Measurements from ENCODE around the gene KANSL3. TPM values are rescaled to one million over a fixed set of nuclear protein-coding genes. Genes with fewer than 3 reads are reported as not detected.

KANSL3 gene
- total RNA-seq, 6 experiments from 2014 or later: 17.3 to 29.3 (median 21.6) TPM

DNA sequence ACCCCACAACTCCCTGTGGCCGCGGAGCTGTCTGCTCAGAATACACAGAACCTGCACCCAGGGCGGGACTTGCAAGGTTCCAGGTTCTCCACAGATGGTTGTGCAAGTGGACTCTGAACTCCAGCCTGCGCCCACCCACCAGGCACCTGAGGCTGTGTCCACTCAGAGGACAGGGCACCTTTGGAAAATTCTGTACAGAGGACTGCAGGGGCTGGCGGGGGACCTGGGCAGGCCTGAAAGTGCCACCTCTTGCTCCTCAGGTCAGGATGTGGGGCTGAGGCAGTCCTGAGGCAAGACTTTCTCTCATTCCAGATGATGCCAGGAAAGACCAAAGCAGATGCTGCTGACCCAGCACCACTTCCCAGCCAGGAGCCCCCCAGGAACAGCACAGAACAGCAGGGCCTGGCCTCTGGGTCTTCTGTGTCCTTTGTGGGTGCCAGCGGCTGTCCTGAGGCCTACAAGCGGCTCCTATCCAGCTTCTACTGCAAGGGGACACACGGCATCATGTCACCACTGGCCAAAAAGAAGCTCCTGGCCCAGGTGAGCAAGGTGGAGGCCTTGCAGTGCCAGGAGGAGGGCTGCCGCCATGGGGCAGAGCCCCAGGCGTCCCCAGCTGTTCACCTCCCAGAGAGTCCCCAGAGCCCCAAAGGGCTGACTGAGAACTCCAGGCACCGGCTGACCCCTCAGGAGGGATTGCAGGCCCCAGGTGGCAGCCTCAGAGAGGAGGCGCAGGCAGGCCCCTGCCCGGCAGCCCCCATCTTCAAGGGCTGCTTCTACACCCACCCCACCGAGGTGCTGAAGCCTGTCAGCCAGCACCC, 87.1 kb downstream of the KANSL3 start:
- intact Hi-C loops (cut with DNase I): no loop called here
- H3K27me3 ChIP-seq: no peaks in the 10 kb centered on the region
- DNase-seq: peak; percentile 60 to 82 (median 80)
- no peaks in the 10 kb centered on the region for H3K9me3 ChIP-seq
- H3K4me3 ChIP-seq: peak overlapping the region; percentile 57 to 76 (median 65)
- ATAC-seq: peak; percentile 43 to 59 (median 52)
- TF ChIP-seq, protein P1, sequence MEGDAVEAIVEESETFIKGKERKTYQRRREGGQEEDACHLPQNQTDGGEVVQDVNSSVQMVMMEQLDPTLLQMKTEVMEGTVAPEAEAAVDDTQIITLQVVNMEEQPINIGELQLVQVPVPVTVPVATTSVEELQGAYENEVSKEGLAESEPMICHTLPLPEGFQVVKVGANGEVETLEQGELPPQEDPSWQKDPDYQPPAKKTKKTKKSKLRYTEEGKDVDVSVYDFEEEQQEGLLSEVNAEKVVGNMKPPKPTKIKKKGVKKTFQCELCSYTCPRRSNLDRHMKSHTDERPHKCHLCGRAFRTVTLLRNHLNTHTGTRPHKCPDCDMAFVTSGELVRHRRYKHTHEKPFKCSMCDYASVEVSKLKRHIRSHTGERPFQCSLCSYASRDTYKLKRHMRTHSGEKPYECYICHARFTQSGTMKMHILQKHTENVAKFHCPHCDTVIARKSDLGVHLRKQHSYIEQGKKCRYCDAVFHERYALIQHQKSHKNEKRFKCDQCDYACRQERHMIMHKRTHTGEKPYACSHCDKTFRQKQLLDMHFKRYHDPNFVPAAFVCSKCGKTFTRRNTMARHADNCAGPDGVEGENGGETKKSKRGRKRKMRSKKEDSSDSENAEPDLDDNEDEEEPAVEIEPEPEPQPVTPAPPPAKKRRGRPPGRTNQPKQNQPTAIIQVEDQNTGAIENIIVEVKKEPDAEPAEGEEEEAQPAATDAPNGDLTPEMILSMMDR (IDR thresholded peaks at IDR 0.05): no peak
- no peak for TF ChIP-seq POLR2A (IDR thresholded peaks at IDR 0.05)
- H3K4me1 ChIP-seq: peaks cover 0 to 20% (median 3%) of the 10 kb centered on the region in 4 donors
- 86% methylated on average over 2 of the region's 14 CpGs for WGBS (ENCODE audit: insufficient coverage, low coverage, low lambda C conversion rate, missing lambda C conversion rate)
- H3K36me3 ChIP-seq: peaks cover 0 to 3% (median 1%) of the 10 kb centered on the region in 4 donors
- H3K27ac ChIP-seq: peak overlapping the region; percentile 73 to 86 (median 77)

DNA sequence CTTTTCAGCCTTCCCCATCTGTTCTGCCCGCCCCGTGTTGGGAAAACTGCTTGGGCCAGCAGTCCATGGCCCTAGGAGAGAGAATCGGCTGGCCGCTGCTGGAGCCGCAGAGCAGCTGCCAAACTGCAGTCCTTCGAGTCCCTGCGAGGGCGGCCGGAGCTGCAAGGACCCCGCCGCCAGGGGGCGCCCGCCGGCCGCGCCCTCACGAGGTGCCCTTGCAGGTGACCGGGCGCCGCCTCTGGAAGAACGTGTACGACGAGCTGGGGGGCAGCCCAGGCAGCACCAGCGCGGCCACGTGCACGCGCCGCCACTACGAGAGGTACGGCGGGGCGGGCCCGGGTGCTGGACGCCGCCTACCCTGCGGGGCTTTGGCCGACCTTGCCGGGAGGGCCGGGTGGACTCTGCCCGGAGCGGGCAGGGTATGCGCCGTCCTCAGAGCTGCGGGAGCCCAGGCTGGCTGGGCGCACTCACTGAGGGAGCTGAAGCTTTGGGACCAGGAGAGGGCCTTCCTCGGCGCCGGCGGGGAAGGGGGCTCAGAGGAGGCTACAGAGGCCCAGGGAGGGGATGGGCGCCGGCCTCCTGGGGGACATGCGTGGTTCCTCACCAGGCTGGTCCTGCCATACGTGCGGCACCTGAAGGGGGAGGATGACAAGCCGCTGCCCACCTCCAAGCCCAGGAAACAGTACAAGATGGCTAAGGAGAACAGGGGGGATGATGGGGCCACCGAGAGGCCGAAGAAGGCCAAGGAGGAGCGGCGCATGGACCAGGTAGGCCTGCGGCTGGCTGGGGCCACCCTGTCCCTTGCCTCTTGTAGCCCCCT, 87.9 kb downstream of the KANSL3 start:
- DNase-seq: peak; percentile 95 to 97 (median 96)
- Histone ChIP-seq H3K4me1 (peaks cover 0 to 20% (median 3%) of the 10 kb centered on the region in 4 donors), H3K4me3 (peak overlapping the region; percentile 57 to 76 (median 65)), H3K36me3 (peaks cover 0 to 3% (median 1%) of the 10 kb centered on the region in 4 donors), H3K9me3 (no peaks in the 10 kb centered on the region), H3K27me3 (no peaks in the 10 kb centered on the region), H3K27ac (peak overlapping the region; percentile 73 to 86 (median 77))
- peak; percentile 92 for TF ChIP-seq POLR2A (IDR thresholded peaks at IDR 0.05)
- TF ChIP-seq, protein P1 (IDR thresholded peaks at IDR 0.05): peak; percentile 83 to 98 (median 96)
- peak; percentile 82 to 91 (median 88) for ATAC-seq
- WGBS (ENCODE audit: insufficient coverage, low coverage, low lambda C conversion rate, missing lambda C conversion rate): 31% methylated on average over 11 of the region's 61 CpGs
- intact Hi-C loops (cut with DNase I): no loop called here

DNA sequence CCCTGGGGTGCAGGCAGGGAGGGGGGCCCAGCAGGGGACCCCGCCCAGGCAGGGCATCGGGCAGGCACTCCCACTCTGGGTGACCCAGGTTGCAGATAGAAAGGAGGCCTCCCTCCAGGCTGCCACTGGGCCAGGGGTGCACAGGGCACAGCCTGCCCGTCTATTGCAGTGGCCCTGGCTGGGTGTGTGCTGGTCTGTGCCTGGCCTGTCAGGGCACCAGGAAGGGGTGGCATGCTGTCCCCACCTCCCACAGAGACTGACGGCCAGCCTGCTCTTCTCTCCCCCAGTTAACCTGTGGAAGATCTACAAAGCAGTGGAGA, 88.7 kb downstream of the KANSL3 start:
- peaks cover 0 to 19% (median 3%) of the 10 kb centered on the region in 4 donors for H3K4me1 ChIP-seq
- no CpG with 5 or more reads among the region's 4 CpGs for WGBS (ENCODE audit: insufficient coverage, low coverage, low lambda C conversion rate, missing lambda C conversion rate)
- no peak for ATAC-seq
- no peaks in the 10 kb centered on the region for H3K27me3 ChIP-seq
- peak overlapping the region in 1 of 3 donors; percentile 29 for H3K27ac ChIP-seq
- intact Hi-C loops (cut with DNase I): no loop called here
- peaks cover 0 to 3% (median 1%) of the 10 kb centered on the region in 4 donors for H3K36me3 ChIP-seq
- no peaks in the 10 kb centered on the region for H3K9me3 ChIP-seq
- no peak for DNase-seq
- TF ChIP-seq, protein P1 (IDR thresholded peaks at IDR 0.05): no peak
- no peak for TF ChIP-seq POLR2A (IDR thresholded peaks at IDR 0.05)
- H3K4me3 ChIP-seq: no peak overlapping the region

GRCh38 chr2:96548558-96549465, 89.3 kb downstream of the KANSL3 start:
- ATAC-seq (no peak), DNase-seq (no peak)
- H3K4me3 ChIP-seq: no peak overlapping the region
- H3K4me1 ChIP-seq: peaks cover 0 to 13% (median 3%) of the 10 kb centered on the region in 4 donors
- H3K9me3 ChIP-seq: no peaks in the 10 kb centered on the region
- TF ChIP-seq, protein P1 (IDR thresholded peaks at IDR 0.05): no peak
- no peak for TF ChIP-seq POLR2A (IDR thresholded peaks at IDR 0.05)
- H3K27me3 ChIP-seq: no peaks in the 10 kb centered on the region
- peaks cover 0 to 3% (median 1%) of the 10 kb centered on the region in 4 donors for H3K36me3 ChIP-seq
- H3K27ac ChIP-seq: no peak overlapping the region
- intact Hi-C loops (cut with DNase I): no loop called here
- 100% methylated on average over 5 of the region's 24 CpGs for WGBS (ENCODE audit: insufficient coverage, low coverage, low lambda C conversion rate, missing lambda C conversion rate)
